Left ventricle myocardium inferior (tissue), 1 donor: Measurements from ENCODE around the gene PALD1. TPM values are rescaled to one million over a fixed set of nuclear protein-coding genes. Genes with fewer than 3 reads are reported as not detected.

Source experiments
- DNase-seq: peaks from one replicate; pipeline ENCODE4 v3.0.0-alpha.2; 2020
- H3K27ac ChIP-seq: fragments of 200-600 bp; replicated peaks from 2 replicates; pipeline ENCODE4 v1.8.0; 2021
- H3K27me3 ChIP-seq: fragments of 200-600 bp; 2 replicates; pipeline ENCODE4 v1.8.0; 2021; ENCODE audit warnings: low read depth
- H3K36me3 ChIP-seq: fragments of 200-600 bp; 2 replicates; pipeline ENCODE4 v1.8.0; 2021
- H3K4me1 ChIP-seq: fragments of 200-600 bp; 2 replicates; pipeline ENCODE4 v1.8.0; 2021
- H3K4me3 ChIP-seq: fragments of 200-600 bp; 2 replicates; pipeline ENCODE4 v1.8.0; 2021; ENCODE audit warnings: mild to moderate bottlenecking, moderate library complexity
- H3K9me3 ChIP-seq: fragments of 200-600 bp; replicated peaks from 2 replicates; pipeline ENCODE4 v1.8.0; 2021
- intact Hi-C: fragments of 100-400 bp; cut with micrococcal nuclease; formaldehyde crosslinking; loops from one replicate; pipeline ENCODE4 v1.11.0; 2022
- total RNA-seq: library from RNA; stranded (reverse); fragmentation: NEBNext Ultra II Directional; extraction: Animal tissue kit (Norgen Biotek cat#: 25700); gene quantifications from one replicate; pipeline ENCODE4 v1.2.1, GENCODE V29; 2021
- TF ChIP-seq, protein P1 (sequence below): fragments of 200-600 bp; IDR thresholded peaks from 2 replicates; pipeline ENCODE4 v1.8.0; 2021; ENCODE audit warnings: antibody characterized with exemption, mild to moderate bottlenecking, borderline replicate concordance
- donor health status: DM: no; HTN: yes; CAD: no; lungs with severe emphysema.

Gene PALD1
- total RNA-seq, 1 donor from 2014 or later = 5.1 TPM

DNA sequence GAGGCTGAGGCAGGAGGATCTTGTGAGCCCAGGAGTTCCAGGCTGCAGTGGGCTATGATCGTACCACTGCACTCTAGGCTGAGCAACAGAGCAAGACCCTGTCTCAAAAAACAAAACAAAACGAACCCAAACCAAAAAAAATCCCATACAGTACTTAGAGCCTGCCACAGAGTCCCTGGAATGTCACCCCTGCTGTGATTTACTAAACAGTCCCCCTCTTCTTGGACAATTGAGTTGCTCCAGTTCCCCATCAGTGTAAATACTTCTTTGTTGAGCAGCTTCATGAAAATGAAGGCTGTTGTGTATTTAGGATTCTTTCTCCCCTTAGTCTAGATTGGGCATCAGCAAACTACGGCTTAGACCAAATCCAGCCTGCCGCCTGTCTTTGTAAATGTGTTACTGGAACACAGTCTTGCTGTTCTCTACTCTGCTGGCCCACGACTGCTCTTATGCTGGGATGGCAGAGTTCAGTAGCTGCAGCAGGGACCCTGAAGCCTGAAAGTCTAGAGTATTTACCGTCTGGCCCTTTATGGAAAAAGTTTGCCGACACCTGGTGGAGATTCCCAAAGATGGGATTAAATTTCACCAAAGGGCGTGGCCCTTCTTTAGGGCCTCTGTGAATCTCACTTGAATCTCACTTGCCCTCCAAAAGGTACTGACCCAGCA lies 57.8 kb downstream of the PALD1 start:
- Histone ChIP-seq H3K27ac (no peak overlapping the region), H3K4me1 (no peaks in the 10 kb centered on the region), H3K4me3 (no peak overlapping the region), H3K9me3 (no peaks in the 10 kb centered on the region), H3K36me3 (peaks cover 25% of the 10 kb centered on the region), H3K27me3 (no peaks in the 10 kb centered on the region)
- TF ChIP-seq, protein P1, sequence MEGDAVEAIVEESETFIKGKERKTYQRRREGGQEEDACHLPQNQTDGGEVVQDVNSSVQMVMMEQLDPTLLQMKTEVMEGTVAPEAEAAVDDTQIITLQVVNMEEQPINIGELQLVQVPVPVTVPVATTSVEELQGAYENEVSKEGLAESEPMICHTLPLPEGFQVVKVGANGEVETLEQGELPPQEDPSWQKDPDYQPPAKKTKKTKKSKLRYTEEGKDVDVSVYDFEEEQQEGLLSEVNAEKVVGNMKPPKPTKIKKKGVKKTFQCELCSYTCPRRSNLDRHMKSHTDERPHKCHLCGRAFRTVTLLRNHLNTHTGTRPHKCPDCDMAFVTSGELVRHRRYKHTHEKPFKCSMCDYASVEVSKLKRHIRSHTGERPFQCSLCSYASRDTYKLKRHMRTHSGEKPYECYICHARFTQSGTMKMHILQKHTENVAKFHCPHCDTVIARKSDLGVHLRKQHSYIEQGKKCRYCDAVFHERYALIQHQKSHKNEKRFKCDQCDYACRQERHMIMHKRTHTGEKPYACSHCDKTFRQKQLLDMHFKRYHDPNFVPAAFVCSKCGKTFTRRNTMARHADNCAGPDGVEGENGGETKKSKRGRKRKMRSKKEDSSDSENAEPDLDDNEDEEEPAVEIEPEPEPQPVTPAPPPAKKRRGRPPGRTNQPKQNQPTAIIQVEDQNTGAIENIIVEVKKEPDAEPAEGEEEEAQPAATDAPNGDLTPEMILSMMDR = no peak
- intact Hi-C loops = no loop called here
- no peak for DNase-seq

DNA sequence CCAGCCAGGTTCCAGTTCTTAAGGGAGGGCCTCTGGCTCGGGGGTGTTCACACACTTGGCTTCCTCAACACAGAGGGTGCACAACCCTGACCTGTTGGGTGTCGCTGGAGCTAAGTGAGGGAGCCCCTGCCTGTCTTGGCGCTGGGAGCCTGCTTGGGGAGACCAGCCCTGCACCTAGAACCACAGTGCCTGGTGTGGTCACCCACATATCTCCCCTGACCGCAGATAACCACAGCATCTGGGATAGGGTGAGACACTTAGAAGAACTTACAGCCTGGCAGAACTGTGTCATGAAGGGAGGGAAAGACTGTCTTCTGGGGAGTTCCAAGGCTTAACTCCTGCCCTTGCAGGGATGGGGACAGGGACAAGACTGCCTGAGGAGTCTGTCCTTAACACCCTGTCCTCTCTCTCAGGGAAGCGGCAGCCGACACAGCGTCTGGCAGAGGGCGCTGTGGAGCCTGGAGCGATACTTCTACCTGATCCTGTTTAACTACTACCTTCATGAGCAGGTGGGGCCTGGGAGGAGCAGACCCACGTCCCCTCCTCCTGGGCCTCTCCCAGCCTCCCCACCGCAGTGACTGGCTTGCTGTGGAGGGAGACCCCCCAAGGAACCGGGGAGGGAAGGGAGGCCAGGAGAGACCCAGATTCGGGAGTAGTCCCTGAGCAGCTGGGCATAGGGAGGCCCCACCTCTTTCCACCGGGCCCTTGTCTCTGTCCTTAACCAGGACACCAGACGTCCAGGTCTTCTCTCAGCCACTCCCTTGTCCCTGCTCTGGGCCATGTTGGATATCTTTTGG lies 59.0 kb downstream of the PALD1 start:
- TF ChIP-seq, protein P1 = peak; percentile 49
- Histone ChIP-seq H3K36me3 (peaks cover 28% of the 10 kb centered on the region), H3K27me3 (no peaks in the 10 kb centered on the region), H3K4me1 (no peaks in the 10 kb centered on the region), H3K4me3 (no peak overlapping the region), H3K9me3 (no peaks in the 10 kb centered on the region), H3K27ac (no peak overlapping the region)
- intact Hi-C loops = no loop called here
- DNase-seq = no peak

GRCh38 chr10:70538195-70538520 lies 59.6 kb downstream of the PALD1 start:
- Histone ChIP-seq H3K4me1 (no peaks in the 10 kb centered on the region), H3K4me3 (no peak overlapping the region), H3K36me3 (peaks cover 24% of the 10 kb centered on the region), H3K27ac (no peak overlapping the region), H3K27me3 (no peaks in the 10 kb centered on the region), H3K9me3 (no peaks in the 10 kb centered on the region)
- TF ChIP-seq, protein P1 = no peak
- DNase-seq = no peak
- intact Hi-C loops = no loop called here

- Histone ChIP-seq H3K4me1 (no peaks in the 10 kb centered on the region), H3K9me3 (no peaks in the 10 kb centered on the region), H3K27ac (no peak overlapping the region), H3K4me3 (no peak overlapping the region), H3K27me3 (no peaks in the 10 kb centered on the region), H3K36me3 (peaks cover 29% of the 10 kb centered on the region)
- TF ChIP-seq, protein P1 = no peak
- intact Hi-C loops = no loop called here
- DNase-seq = no peak
Measured at GRCh38 chr10:70538731-70539338, 60.3 kb downstream of the PALD1 start.

GRCh38 chr10:70539471-70539870 lies 60.9 kb downstream of the PALD1 start:
- intact Hi-C loops = no loop called here
- no peak for DNase-seq
- TF ChIP-seq, protein P1 = no peak

More at GRCh38 chr10:70539471-70539870, 60.9 kb downstream of the PALD1 start:
- H3K36me3 ChIP-seq = peaks cover 26% of the 10 kb centered on the region
- no peaks in the 10 kb centered on the region for H3K9me3 ChIP-seq
- no peaks in the 10 kb centered on the region for H3K27me3 ChIP-seq
- no peak overlapping the region for H3K27ac ChIP-seq
- no peak overlapping the region for H3K4me3 ChIP-seq
- no peaks in the 10 kb centered on the region for H3K4me1 ChIP-seq
